WI38 (cell line): ENCODE results near the gene IMPDH1.

Experiments
- H3K4me3 ChIP-seq: 2 replicates; pipeline ENCODE4 v1.5.1; 2011; ENCODE audit warnings: low read depth, mild to moderate bottlenecking, control low read depth, low read length
- CTCF ChIP-seq: IDR thresholded peaks from 2 replicates; pipeline ENCODE4 v1.5.1; 2012; ENCODE audit warnings: low read depth, mild to moderate bottlenecking, control low read depth, low read length

The IMPDH1 gene

GRCh38 chr7:128362670-128363069 is 47.1 kb downstream of the IMPDH1 start:
- TF ChIP-seq CTCF = no peak
- no peak overlapping the region for H3K4me3 ChIP-seq

DNA sequence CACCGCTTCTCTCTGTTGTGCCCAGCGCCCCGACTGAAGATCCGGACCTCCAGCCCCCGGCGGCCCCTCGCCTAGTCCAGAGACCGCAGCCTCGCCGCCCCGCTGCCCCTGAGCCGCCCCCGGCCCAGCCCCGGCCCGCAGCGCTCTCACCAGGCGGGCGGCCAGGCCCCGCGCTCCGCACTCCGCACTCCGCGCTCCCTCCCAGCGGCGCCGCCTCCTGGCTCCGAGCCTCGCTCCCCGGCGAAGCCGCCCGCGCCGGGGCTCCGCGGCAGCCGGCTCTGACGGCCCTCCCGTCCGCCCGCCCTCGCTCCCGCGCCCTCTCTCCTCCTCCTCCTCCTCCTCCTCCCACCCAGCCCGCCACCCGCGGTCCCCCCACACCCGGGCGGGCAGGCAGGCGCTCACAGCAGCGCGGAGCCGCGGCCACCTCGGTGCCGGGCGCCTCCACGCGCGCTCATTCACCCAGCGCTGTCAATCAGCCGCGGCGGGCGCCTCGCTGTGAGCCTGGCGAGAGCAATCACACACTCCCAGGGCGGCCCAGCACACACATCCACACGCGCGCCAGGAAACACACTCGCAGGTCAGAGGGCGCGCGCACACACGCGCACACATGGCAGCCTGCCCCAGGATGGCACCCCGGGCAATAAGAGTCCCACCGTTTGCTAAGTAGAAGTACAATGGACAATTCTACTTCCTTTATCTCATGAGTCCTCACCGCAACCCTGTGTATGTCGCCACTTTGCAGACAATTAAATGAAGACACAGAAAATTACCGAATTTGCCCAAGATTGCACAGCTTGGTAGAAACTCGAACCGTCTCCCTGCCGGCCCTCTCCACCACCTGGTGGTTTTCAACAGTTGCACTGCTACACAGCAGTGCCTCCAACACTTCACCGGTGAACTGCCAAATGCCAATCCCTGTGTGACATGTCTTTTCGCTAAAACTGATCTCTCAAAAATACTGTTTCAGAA is 48.1 kb downstream of the IMPDH1 start, which contains the start of gene PRRT4:
Gene PRRT4 (minus strand): TSS at position 280 of the 969 bp plus-strand sequence.
- no peak for TF ChIP-seq CTCF
- peak within 1 kb of the TSS; percentile 47 for H3K4me3 ChIP-seq

- H3K4me3 ChIP-seq = no peak overlapping the region
- TF ChIP-seq CTCF = no peak
These were observed 49.5 kb downstream of the IMPDH1 start for GRCh38 chr7:128360359-128360678.

GRCh38 chr7:128359939-128360338 is 49.8 kb downstream of the IMPDH1 start:
- no peak overlapping the region for H3K4me3 ChIP-seq
- TF ChIP-seq CTCF = no peak

DNA sequence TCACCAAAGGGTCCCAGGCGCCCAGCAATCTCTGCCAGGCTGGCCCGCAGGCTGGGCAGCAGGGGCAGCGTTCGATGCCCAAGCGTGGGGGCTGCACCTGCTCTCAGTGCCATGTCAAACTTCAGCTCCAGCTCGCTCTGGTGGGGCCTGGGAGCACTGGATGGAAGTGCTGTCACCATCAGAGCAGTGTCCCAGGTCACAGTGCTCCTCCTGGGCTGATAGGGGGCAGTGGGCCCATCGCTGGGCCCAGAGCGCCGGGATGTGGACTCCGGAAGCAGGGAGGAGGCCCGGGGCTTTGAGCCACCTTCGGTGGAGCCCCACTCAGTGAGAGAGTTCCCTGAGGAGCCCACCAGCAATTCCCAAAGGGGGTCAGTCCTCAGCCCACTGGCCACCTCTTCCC is 50.4 kb downstream of the IMPDH1 start:
- TF ChIP-seq CTCF = no peak
- H3K4me3 ChIP-seq = no peak overlapping the region

- TF ChIP-seq CTCF = no peak
- H3K4me3 ChIP-seq = no peak overlapping the region
These were observed 51.5 kb downstream of the IMPDH1 start for GRCh38 chr7:128358233-128358632.

DNA sequence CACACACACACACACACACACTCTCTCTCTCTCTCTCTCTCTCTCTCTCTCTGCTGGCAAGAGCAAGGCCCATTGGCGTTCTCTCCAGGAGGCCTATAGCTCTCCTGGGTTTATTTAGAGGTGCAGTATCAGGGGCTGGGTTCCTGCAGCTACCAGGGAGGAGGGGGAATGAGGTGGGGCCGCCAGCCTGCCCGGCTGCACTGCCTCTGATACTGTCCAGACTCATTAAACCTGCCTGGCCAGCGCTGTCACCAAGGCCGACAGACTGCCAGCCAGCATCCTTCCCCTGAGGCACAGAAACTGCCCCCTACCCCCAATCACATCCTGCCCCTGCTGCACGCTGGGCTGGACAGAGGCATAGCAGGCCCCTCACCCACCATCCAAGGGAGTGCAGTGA is 52.6 kb downstream of the IMPDH1 start:
- H3K4me3 ChIP-seq = no peak overlapping the region
- no peak for TF ChIP-seq CTCF
